22Rv1 (cell line): ENCODE measurements around the gene TTC23L.

Experiments used
- ZFX ChIP-seq: fragments of 450-650 bp; IDR thresholded peaks from 2 replicates; pipeline ENCODE4 v1.6.1; 2017; ENCODE audit warnings: antibody characterized with exemption, borderline replicate concordance
- TF ChIP-seq, protein P1 (sequence below): fragments of 450-650 bp; IDR thresholded peaks from 2 replicates; pipeline ENCODE4 v1.5.1; 2017; ENCODE audit warnings: mild to moderate bottlenecking

DNA sequence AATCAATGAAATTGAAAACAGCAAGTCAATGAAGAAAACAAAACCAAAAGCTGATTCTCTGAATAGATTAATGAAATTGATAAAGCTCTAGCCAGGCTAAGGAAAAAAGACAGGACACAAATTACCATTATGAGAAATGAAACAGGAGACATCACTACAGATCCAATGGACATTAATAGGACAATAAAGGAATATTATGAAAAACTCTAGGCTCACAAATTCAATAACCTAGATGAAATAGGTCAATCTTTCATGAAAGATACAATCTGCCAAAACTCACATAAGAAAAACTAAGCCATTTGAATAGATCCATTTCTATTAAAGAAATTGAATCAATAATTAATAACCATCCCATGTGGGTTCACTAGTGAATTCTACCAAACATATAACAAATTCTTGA is 37.3 kb downstream of the TTC23L start:
- TF ChIP-seq, protein P1, sequence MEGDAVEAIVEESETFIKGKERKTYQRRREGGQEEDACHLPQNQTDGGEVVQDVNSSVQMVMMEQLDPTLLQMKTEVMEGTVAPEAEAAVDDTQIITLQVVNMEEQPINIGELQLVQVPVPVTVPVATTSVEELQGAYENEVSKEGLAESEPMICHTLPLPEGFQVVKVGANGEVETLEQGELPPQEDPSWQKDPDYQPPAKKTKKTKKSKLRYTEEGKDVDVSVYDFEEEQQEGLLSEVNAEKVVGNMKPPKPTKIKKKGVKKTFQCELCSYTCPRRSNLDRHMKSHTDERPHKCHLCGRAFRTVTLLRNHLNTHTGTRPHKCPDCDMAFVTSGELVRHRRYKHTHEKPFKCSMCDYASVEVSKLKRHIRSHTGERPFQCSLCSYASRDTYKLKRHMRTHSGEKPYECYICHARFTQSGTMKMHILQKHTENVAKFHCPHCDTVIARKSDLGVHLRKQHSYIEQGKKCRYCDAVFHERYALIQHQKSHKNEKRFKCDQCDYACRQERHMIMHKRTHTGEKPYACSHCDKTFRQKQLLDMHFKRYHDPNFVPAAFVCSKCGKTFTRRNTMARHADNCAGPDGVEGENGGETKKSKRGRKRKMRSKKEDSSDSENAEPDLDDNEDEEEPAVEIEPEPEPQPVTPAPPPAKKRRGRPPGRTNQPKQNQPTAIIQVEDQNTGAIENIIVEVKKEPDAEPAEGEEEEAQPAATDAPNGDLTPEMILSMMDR = no peak
- TF ChIP-seq ZFX = no peak
